Thoracic aorta (tissue), 2 donors: Measurements from ENCODE around the gene SPATA24. TPM values are rescaled to one million over a fixed set of nuclear protein-coding genes. Genes with fewer than 3 reads are reported as not detected.
"Not testable (repeated sequence)": the region's sequence is repeated elsewhere in the genome, so short reads cannot be mapped to it uniquely, and the experiment has no call there.

Source experiments
- ATAC-seq: fragments of 150-250 bp; one replicate; pipeline ENCODE4 v1.8.0; 2017; ENCODE audit warnings: low read depth; ENCODE audit not compliant: insufficient number of reproducible peaks, low FRiP score
- DNase-seq: peaks from one replicate; pipeline ENCODE4 v3.0.0-alpha.2; 2020; ENCODE audit warnings: low spot score
- H3K27ac ChIP-seq, 2 donors: fragments of 200-600 bp; sonication (generic); 1 replicate in 1 of 2; 2 replicates in 1 of 2; pipeline ENCODE4 v1.5.1; 2016; ENCODE audit warnings: mild to moderate bottlenecking in 2 of 2, moderate library complexity in 2 of 2
- H3K27me3 ChIP-seq: fragments of 200-600 bp; sonication (generic); replicated peaks from 2 replicates; pipeline ENCODE4 v1.6.0; 2016; ENCODE audit warnings: mild to moderate bottlenecking; ENCODE audit not compliant: insufficient read depth
- H3K36me3 ChIP-seq: fragments of 200-600 bp; sonication (generic); one replicate; pipeline ENCODE4 v1.5.1; 2016
- H3K4me1 ChIP-seq, 2 donors: fragments of 200-600 bp; sonication (generic); 1 replicate in 1 of 2; 2 replicates in 1 of 2; pipeline versions ENCODE4 v1.5.1 to v1.6.0; 2016; ENCODE audit warnings: low read depth in 2 of 2, mild to moderate bottlenecking in 1 of 2; ENCODE audit not compliant: control insufficient read depth in 1 of 2
- H3K4me3 ChIP-seq: fragments of 200-600 bp; sonication (generic); 2 replicates; pipeline ENCODE4 v1.5.1; 2016; ENCODE audit warnings: mild to moderate bottlenecking
- H3K9me3 ChIP-seq: fragments of 200-600 bp; sonication (generic); 2 replicates; pipeline ENCODE4 v1.5.1; 2016
- total RNA-seq, 2 donors: library from RNA; depleted of rRNA; stranded (reverse); fragments of >200 nt; gene quantifications; one replicate each; pipeline versions ENCODE4 v1.1.0 to v1.2.3, GENCODE V29; 2016
- TF ChIP-seq, protein P1 (sequence below): fragments of 200-600 bp; sonication (generic); IDR thresholded peaks from one replicate; pipeline ENCODE4 v1.5.1; 2019; ENCODE audit warnings: antibody characterized with exemption

Gene SPATA24
- total RNA-seq, 2 donors from 2014 or later, result 1.2 to 11.6 TPM

DNA sequence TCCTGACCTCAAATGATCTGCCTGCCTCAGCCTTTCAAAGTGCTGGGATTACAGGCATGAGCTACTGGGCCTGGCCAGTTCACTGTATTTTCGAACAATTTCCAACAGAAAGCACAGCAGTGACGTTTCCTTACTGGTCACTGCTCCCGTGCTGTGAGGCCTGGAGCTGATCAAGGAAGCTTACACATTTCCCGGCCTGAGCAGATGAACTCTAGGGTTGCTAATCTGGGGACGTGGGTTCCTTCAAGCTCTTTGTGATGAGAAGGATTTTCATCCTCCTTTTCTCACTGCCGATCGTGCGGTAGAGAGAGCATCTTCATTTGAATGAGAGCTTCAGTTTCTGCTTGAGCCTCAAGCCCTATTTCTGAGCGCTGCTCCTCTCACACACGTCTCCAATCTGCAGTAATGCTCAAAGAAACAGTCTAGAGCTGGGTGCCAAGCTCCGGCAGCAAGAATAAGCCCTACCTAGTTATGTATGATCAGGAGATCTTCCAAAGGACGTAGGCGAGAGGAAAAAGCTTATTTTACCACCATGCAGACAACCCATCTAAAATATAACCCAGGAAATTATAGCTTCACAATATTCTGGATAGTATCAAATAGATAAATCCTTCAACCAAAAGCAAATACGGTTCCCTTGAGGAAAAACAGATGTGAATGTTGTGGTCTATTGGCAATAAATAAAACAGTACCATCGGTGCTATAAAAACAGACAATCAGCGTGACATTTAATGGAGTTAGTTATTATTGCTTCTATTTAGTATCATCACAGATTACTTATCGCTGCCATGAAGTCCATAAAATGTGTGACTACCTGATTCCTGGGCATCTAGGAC is 7.3 kb upstream of the SPATA24 start:
- no peak for ATAC-seq
- TF ChIP-seq, protein P1, sequence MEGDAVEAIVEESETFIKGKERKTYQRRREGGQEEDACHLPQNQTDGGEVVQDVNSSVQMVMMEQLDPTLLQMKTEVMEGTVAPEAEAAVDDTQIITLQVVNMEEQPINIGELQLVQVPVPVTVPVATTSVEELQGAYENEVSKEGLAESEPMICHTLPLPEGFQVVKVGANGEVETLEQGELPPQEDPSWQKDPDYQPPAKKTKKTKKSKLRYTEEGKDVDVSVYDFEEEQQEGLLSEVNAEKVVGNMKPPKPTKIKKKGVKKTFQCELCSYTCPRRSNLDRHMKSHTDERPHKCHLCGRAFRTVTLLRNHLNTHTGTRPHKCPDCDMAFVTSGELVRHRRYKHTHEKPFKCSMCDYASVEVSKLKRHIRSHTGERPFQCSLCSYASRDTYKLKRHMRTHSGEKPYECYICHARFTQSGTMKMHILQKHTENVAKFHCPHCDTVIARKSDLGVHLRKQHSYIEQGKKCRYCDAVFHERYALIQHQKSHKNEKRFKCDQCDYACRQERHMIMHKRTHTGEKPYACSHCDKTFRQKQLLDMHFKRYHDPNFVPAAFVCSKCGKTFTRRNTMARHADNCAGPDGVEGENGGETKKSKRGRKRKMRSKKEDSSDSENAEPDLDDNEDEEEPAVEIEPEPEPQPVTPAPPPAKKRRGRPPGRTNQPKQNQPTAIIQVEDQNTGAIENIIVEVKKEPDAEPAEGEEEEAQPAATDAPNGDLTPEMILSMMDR, result no peak
- no peak for DNase-seq
- H3K4me1 ChIP-seq, result peaks cover 21 to 43% of the 10 kb centered on the region in 2 donors
- no peaks in the 10 kb centered on the region for H3K9me3 ChIP-seq
- peak overlapping the region; percentile 77 to 85 for H3K27ac ChIP-seq
- no peak overlapping the region for H3K4me3 ChIP-seq
- no peaks in the 10 kb centered on the region for H3K36me3 ChIP-seq
- H3K27me3 ChIP-seq, result no peaks in the 10 kb centered on the region

- H3K9me3 ChIP-seq, result no peaks in the 10 kb centered on the region
- TF ChIP-seq, protein P1, result no peak
- H3K4me1 ChIP-seq, result peaks cover 14 to 34% of the 10 kb centered on the region in 2 donors
- no peak overlapping the region for H3K4me3 ChIP-seq
- H3K27ac ChIP-seq, result peak overlapping the region; percentile 77 to 85
- no peaks in the 10 kb centered on the region for H3K36me3 ChIP-seq
- H3K27me3 ChIP-seq, result no peaks in the 10 kb centered on the region
- DNase-seq, result no peak
- ATAC-seq, result no peak
Measured at GRCh38 chr5:139410121-139410992, 6.5 kb upstream of the SPATA24 start.

GRCh38 chr5:139409116-139409515 is 5.2 kb upstream of the SPATA24 start:
- not testable (repeated sequence) for DNase-seq, H3K27ac ChIP-seq, H3K27me3 ChIP-seq, ATAC-seq, H3K4me3 ChIP-seq, H3K9me3 ChIP-seq, H3K36me3 ChIP-seq
- H3K4me1 ChIP-seq, result peaks cover 13 to 28% of the 10 kb centered on the region in 2 donors

DNA sequence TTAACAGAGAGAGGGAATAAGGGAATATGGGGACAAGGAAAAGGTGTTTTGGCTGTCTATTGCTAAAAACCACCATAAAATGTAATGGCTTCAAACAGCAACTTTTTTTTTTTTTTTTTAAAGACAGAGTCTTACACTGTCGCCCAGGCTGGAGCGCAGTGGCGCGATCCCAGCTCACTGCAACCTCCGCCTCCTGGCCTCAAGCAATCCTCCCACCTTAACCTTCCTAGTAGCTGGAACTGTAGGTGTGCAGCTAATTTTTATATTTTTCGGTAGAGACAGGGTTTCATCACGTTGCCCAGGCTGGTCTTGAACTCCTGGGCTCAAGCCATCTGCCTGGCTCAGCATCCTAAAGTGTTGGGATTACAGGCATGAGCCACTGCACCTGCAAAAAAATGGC is 4.3 kb upstream of the SPATA24 start:
- no peaks in the 10 kb centered on the region for H3K9me3 ChIP-seq
- H3K4me3 ChIP-seq, result no peak overlapping the region
- H3K36me3 ChIP-seq, result no peaks in the 10 kb centered on the region
- TF ChIP-seq, protein P1, result no peak
- H3K27me3 ChIP-seq, result no peaks in the 10 kb centered on the region
- DNase-seq (no peak), ATAC-seq (no peak)
- H3K4me1 ChIP-seq, result peaks cover 13 to 30% of the 10 kb centered on the region in 2 donors
- no peak overlapping the region for H3K27ac ChIP-seq

DNA sequence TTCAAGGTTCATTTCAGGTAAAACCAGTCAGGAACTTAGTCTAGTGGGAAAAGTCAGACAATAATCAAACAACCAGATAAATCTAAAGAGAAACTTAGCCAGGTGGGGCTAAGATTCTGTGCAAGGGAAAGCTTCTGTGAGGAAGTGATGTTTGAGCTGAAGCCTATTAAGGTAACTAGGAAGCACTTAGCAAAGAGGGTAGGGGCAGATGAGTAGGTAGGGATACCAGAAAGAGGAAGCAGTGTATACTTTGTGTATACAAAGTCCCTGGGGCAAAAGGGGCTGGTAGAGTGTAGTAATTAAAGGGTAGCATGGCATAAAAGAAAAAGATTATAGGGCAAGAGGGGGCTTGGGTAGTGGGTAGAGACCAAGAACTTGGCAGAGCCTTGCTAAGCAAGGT is 3.6 kb upstream of the SPATA24 start:
- no peak for DNase-seq
- Histone ChIP-seq H3K36me3 (no peaks in the 10 kb centered on the region), H3K4me1 (peaks cover 13 to 36% of the 10 kb centered on the region in 2 donors), H3K4me3 (no peak overlapping the region), H3K27ac (no peak overlapping the region), H3K9me3 (no peaks in the 10 kb centered on the region), H3K27me3 (no peaks in the 10 kb centered on the region)
- ATAC-seq, result no peak
- TF ChIP-seq, protein P1, result no peak
